Neural cell (in vitro differentiated cells): ENCODE data around the gene LMAN2.

ENCODE experiments used
- EZH2 ChIP-seq: fragments of 200-600, 300-800 bp; shearing (Covaris generic), sonication (generic); IDR thresholded peaks from 2 replicates; pipeline ENCODE4 v1.6.1; 2014; ENCODE audit warnings: antibody characterized with exemption, low read length, borderline replicate concordance, mild to moderate bottlenecking; ENCODE audit not compliant: insufficient read depth, poor library complexity, severe bottlenecking
- MXI1 ChIP-seq: fragments of 450-650 bp; conservative IDR thresholded peaks from 2 replicates; pipeline ENCODE4 v1.6.1; 2014; ENCODE audit warnings: antibody characterized with exemption, mild to moderate bottlenecking; ENCODE audit not compliant: poor library complexity, severe bottlenecking
- POLR2AphosphoS5 ChIP-seq: IDR thresholded peaks from 2 replicates; pipeline ENCODE4 v1.6.1; 2012
- RAD21 ChIP-seq: fragments of 450-650 bp; conservative IDR thresholded peaks from 2 replicates; pipeline ENCODE4 v1.6.1; 2014; ENCODE audit warnings: antibody characterized with exemption, mild to moderate bottlenecking, moderate library complexity
- SMC3 ChIP-seq: fragments of 450-650 bp; conservative IDR thresholded peaks from 2 replicates; pipeline ENCODE4 v1.6.1; 2014; ENCODE audit warnings: antibody characterized with exemption, mild to moderate bottlenecking, moderate library complexity; ENCODE audit not compliant: poor library complexity
- TAF1 ChIP-seq: IDR thresholded peaks from 2 replicates; pipeline ENCODE4 v1.6.1; 2012; ENCODE audit warnings: low read depth
- TF ChIP-seq, protein P1 (sequence below): fragments of 450-650 bp; IDR thresholded peaks from 2 replicates; pipeline ENCODE4 v1.5.1; 2014; ENCODE audit warnings: antibody characterized with exemption, mild to moderate bottlenecking, moderate library complexity; ENCODE audit not compliant: poor library complexity, severe bottlenecking
- TF ChIP-seq, protein P2 (sequence below): IDR thresholded peaks from 2 replicates; pipeline ENCODE4 v1.6.1; 2012; ENCODE audit warnings: borderline replicate concordance

DNA sequence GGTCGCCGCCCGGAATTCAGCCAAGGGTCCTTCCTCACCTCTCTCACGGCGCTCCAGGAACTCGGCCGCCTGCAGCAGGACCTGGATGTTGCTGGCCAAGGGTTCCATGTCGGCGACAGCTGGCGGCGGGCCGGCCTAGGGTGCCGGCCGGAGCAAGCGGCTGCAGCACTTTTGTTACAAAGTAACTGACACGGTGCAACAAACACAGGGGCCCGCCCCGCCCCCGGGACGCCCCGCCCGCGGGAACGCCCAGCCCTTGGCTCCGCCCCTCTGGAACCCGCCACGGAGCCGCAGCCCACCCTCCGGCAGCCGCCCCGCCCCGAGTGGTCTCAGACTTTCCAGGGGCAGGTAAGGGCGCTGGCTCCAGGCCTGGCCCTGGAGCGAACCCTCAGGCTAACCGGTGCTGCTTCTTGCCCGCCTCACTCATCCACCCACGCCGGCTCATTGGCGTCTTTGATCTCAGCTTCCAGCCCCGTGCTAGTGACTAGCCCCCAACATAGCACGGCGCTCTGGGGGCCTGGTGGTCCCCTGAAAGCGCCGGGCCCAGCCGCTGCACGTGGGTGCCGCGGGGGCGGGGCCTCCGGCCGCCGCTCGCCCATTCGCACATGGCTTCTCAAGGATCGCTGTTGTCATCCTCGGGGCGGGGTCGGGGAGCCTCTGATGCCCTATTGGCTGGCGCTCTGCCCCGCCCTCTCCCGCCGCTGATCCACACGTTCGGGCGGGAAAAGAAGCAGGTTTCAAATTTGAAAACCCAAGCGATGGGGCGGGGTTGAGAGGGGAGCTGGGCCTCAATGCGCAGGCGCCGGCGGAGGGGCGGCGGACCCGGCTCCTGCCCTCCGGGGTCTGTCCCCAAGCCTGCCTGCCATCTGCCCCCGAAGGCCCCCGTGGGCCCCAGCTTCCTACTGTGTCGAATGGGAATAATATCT, 39.5 kb downstream of the LMAN2 start, which contains the start of gene MXD3:
- TF ChIP-seq, protein P1, sequence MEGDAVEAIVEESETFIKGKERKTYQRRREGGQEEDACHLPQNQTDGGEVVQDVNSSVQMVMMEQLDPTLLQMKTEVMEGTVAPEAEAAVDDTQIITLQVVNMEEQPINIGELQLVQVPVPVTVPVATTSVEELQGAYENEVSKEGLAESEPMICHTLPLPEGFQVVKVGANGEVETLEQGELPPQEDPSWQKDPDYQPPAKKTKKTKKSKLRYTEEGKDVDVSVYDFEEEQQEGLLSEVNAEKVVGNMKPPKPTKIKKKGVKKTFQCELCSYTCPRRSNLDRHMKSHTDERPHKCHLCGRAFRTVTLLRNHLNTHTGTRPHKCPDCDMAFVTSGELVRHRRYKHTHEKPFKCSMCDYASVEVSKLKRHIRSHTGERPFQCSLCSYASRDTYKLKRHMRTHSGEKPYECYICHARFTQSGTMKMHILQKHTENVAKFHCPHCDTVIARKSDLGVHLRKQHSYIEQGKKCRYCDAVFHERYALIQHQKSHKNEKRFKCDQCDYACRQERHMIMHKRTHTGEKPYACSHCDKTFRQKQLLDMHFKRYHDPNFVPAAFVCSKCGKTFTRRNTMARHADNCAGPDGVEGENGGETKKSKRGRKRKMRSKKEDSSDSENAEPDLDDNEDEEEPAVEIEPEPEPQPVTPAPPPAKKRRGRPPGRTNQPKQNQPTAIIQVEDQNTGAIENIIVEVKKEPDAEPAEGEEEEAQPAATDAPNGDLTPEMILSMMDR, result no peak
- TF ChIP-seq TAF1 (no peak), MXI1 (peak; percentile 99), POLR2AphosphoS5 (no peak), RAD21 (no peak), EZH2 (no peak), SMC3 (no peak)
- TF ChIP-seq, protein P2, sequence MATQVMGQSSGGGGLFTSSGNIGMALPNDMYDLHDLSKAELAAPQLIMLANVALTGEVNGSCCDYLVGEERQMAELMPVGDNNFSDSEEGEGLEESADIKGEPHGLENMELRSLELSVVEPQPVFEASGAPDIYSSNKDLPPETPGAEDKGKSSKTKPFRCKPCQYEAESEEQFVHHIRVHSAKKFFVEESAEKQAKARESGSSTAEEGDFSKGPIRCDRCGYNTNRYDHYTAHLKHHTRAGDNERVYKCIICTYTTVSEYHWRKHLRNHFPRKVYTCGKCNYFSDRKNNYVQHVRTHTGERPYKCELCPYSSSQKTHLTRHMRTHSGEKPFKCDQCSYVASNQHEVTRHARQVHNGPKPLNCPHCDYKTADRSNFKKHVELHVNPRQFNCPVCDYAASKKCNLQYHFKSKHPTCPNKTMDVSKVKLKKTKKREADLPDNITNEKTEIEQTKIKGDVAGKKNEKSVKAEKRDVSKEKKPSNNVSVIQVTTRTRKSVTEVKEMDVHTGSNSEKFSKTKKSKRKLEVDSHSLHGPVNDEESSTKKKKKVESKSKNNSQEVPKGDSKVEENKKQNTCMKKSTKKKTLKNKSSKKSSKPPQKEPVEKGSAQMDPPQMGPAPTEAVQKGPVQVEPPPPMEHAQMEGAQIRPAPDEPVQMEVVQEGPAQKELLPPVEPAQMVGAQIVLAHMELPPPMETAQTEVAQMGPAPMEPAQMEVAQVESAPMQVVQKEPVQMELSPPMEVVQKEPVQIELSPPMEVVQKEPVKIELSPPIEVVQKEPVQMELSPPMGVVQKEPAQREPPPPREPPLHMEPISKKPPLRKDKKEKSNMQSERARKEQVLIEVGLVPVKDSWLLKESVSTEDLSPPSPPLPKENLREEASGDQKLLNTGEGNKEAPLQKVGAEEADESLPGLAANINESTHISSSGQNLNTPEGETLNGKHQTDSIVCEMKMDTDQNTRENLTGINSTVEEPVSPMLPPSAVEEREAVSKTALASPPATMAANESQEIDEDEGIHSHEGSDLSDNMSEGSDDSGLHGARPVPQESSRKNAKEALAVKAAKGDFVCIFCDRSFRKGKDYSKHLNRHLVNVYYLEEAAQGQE, result no peak
